Caco-2 (cell line): ENCODE measurements around the gene FGF12. TPM values are rescaled to one million over a fixed set of nuclear protein-coding genes. Genes with fewer than 3 reads are reported as not detected.
A peak's percentile ranks its signal among the peaks of the same experiment; 100 is the strongest.

Experiments
- BruUV-seq: library from RNA; stranded (reverse); fragments of 400-500 nt; replicated peaks from 2 replicates; lab custom pipeline; 2021; lab: Mats Ljungman, UMichigan
- CTCF ChIA-PET: fragments of 300-600 bp; sonication (Branson Sonifier 250); formaldehyde crosslinking; loops from one replicate; lab custom pipeline; 2022; ENCODE audit warnings: antibody characterized with exemption; lab: Charles Lee
- POLR2A ChIA-PET: fragments of 300-600 bp; sonication (Branson Sonifier 250); formaldehyde crosslinking; loops from one replicate; lab custom pipeline; 2022; ENCODE audit warnings: antibody characterized with exemption; lab: Charles Lee
- DNase-seq, 2 experiments: peaks; one replicate each; pipeline versions ENCODE4 v3.0.0 to v3.0.0-alpha.2; 2020 to 2022
- H3K27me3 ChIP-seq: replicated peaks from 2 replicates; pipeline ENCODE4 v1.6.0; 2011; ENCODE audit warnings: low read length; ENCODE audit not compliant: control insufficient read depth, insufficient read depth
- H3K36me3 ChIP-seq: 2 replicates; pipeline ENCODE4 v1.5.1; 2011; ENCODE audit warnings: low read length; ENCODE audit not compliant: control insufficient read depth, insufficient read depth
- H3K4me1 ChIP-seq: fragments of 250-450 bp; sonication (Bioruptor Pico); 2 replicates; pipeline ENCODE4 v1.5.1; 2020; ENCODE audit warnings: mild to moderate bottlenecking
- H3K4me3 ChIP-seq: 2 replicates; pipeline ENCODE4 v1.5.1; 2011; ENCODE audit warnings: low read depth, mild to moderate bottlenecking, control low read depth, low read length
- H3K9me3 ChIP-seq: fragments of 250-450 bp; sonication (Bioruptor Pico); 2 replicates; pipeline ENCODE4 v1.5.1; 2020; ENCODE audit warnings: mild to moderate bottlenecking, moderate library complexity
- H3K27ac Mint-ChIP-seq: one replicate; pipeline ENCODE4 v1.8.0; 2022; ENCODE audit warnings: mixed read lengths; ENCODE audit not compliant: unreplicated experiment
- H3K27me3 Mint-ChIP-seq: one replicate; pipeline ENCODE4 v1.8.0; 2022; ENCODE audit warnings: mixed read lengths; ENCODE audit not compliant: insufficient read depth, unreplicated experiment
- H3K36me3 Mint-ChIP-seq: one replicate; pipeline ENCODE4 v1.8.0; 2022; ENCODE audit warnings: mild to moderate bottlenecking, mixed read lengths; ENCODE audit not compliant: insufficient read depth, unreplicated experiment
- H3K4me1 Mint-ChIP-seq: one replicate; pipeline ENCODE4 v1.8.0; 2022; ENCODE audit warnings: low read depth, mixed read lengths; ENCODE audit not compliant: unreplicated experiment
- H3K4me3 Mint-ChIP-seq: one replicate; pipeline ENCODE4 v1.8.0; 2022; ENCODE audit warnings: mild to moderate bottlenecking, moderate library complexity, mixed read lengths; ENCODE audit not compliant: unreplicated experiment
- H3K9me3 Mint-ChIP-seq: one replicate; pipeline ENCODE4 v1.8.0; 2022; ENCODE audit warnings: mixed read lengths; ENCODE audit not compliant: unreplicated experiment
- intact Hi-C: fragments of 100-400 bp; cut with micrococcal nuclease; formaldehyde crosslinking; loops from one replicate; pipeline ENCODE4 v1.10.0; 2022; ENCODE audit not compliant: unreplicated experiment
- total RNA-seq: library from RNA; stranded (reverse); gene quantifications from 2 replicates; pipeline ENCODE4 v1.2.3, GENCODE V29; 2022
- TF ChIP-seq, protein P1 (sequence below), 2 experiments: fragments of 200-600 bp in 1 of 2; IDR thresholded peaks; 1 replicate in 1 of 2; 2 replicates in 1 of 2; pipeline versions ENCODE4 v1.5.1 to v1.8.0; 2011 to 2022; ENCODE audit warnings: antibody characterized with exemption in 1 of 2, control low read depth in 1 of 2, inconsistent platforms in 1 of 2, low read depth in 1 of 2, low read length in 1 of 2, mild to moderate bottlenecking in 1 of 2, moderate library complexity in 1 of 2; ENCODE audit not compliant: insufficient read depth in 1 of 2, severe bottlenecking in 1 of 2, unreplicated experiment in 1 of 2

The FGF12 gene
- total RNA-seq, 1 experiment from 2014 or later: 0.41 TPM

DNA sequence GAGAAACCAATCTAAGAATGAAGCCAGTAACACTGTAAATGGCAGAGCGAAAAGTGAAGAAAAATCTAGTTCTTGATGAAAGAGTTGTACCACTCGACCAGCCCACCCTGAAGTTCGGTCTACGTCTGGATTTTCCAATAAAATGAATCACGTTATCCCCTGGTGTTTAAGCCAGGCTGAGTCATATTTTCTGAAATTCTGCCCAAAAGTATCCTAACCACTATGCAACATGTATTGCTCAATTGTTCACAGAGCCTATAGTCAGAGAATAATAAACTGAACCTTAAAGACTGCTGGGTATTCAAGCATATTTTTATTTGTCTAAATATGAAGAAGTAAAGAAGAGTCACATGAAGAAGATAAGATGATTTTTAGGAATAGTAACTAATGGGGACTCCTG lies 245.7 kb downstream of the FGF12 start:
- H3K4me3 Mint-ChIP-seq: no peak overlapping the region
- H3K27me3 ChIP-seq: no peaks in the 10 kb centered on the region
- no peak for DNase-seq

DNA sequence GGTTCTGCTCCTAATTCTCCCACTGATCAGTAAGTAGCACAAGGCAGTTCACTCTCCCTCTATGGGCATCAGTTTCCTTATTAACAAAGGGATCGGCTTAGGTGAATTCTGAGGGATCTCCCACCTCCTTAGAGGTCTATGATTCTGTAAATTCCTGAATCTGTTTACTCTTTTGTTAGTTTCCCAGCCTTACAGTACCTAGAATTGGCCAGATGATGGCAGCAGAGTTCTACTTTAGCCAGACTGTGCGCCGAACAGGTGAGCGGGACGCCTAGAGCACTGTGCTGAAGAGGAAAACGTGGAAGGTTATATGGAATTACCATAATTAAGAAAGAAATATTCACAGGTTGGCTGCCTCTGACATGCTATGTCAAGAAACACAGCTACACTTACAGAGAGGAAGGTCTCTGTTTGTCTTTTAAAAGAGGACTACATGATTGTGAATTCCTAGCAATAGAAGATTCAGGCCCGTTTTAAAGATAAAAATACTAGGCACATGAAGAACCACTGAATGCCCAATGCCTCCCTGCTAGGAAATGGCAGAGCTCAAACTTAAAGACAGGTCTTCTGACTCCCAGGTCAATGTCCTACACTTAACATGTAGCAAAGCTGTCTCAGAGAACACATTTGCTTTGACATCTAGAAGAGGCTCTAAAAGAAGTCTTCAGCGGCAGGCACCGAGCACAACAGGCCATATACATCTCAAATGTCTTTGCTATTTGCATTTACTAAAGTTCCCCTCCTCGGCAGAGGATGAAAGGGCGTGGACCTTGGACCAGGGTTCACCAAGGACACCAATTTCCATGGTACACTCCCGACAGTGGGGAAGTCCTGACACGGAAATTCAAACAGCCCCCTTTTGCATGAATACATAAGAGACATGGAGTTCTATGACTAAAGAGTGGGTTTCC lies 259.9 kb downstream of the FGF12 start:
- Histone ChIP-seq H3K4me3 (no peak overlapping the region), H3K27me3 (no peaks in the 10 kb centered on the region), H3K9me3 (no peaks in the 10 kb centered on the region), H3K36me3 (no peaks in the 10 kb centered on the region), H3K4me1 (peaks cover 4% of the 10 kb centered on the region; the same call in 1 of the 2 replicates)
- peak; percentile 51 to 68 for DNase-seq
- Mint-ChIP-seq H3K36me3 (no peaks in the 10 kb centered on the region), H3K27ac (no peak overlapping the region), H3K4me1 (peaks cover 5% of the 10 kb centered on the region), H3K27me3 (peaks cover 18% of the 10 kb centered on the region), H3K4me3 (no peak overlapping the region), H3K9me3 (no peaks in the 10 kb centered on the region)
- ChIA-PET POLR2A (no interaction called here), CTCF (interaction anchor here (0.6 kb wide), 1 partner anchor 332 kb away, joined by 3 read pairs; no protein-coding TSS in a partner anchor)
- intact Hi-C loops: loop anchor here (1.0 kb wide), 3 partner anchors 99 to 336 kb away; no protein-coding TSS in a partner anchor
- TF ChIP-seq, protein P1, sequence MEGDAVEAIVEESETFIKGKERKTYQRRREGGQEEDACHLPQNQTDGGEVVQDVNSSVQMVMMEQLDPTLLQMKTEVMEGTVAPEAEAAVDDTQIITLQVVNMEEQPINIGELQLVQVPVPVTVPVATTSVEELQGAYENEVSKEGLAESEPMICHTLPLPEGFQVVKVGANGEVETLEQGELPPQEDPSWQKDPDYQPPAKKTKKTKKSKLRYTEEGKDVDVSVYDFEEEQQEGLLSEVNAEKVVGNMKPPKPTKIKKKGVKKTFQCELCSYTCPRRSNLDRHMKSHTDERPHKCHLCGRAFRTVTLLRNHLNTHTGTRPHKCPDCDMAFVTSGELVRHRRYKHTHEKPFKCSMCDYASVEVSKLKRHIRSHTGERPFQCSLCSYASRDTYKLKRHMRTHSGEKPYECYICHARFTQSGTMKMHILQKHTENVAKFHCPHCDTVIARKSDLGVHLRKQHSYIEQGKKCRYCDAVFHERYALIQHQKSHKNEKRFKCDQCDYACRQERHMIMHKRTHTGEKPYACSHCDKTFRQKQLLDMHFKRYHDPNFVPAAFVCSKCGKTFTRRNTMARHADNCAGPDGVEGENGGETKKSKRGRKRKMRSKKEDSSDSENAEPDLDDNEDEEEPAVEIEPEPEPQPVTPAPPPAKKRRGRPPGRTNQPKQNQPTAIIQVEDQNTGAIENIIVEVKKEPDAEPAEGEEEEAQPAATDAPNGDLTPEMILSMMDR (IDR thresholded peaks at IDR 0.05; ENCODE audit: insufficient read depth in 1 of 2, low read depth in 1 of 2, low read length in 1 of 2, severe bottlenecking in 1 of 2, unreplicated experiment in 1 of 2): peak; percentile 86 to 90
- BruUV-seq: no TSS peak

More for the DNA sequence above, 245.7 kb downstream of the FGF12 start:
- H3K9me3 Mint-ChIP-seq: no peaks in the 10 kb centered on the region
- no peak overlapping the region for H3K4me3 ChIP-seq
- H3K4me1 ChIP-seq: no peaks in the 10 kb centered on the region
- H3K36me3 Mint-ChIP-seq: no peaks in the 10 kb centered on the region
- H3K4me1 Mint-ChIP-seq: no peaks in the 10 kb centered on the region
- intact Hi-C loops: no loop called here
- no peak overlapping the region for H3K27ac Mint-ChIP-seq
- TF ChIP-seq, protein P1 (IDR thresholded peaks at IDR 0.05; ENCODE audit: insufficient read depth in 1 of 2, low read depth in 1 of 2, low read length in 1 of 2, severe bottlenecking in 1 of 2, unreplicated experiment in 1 of 2): no peak
- H3K36me3 ChIP-seq: no peaks in the 10 kb centered on the region
- H3K27me3 Mint-ChIP-seq: peaks cover 17% of the 10 kb centered on the region
- CTCF ChIA-PET: no interaction called here
- BruUV-seq: no TSS peak
- H3K9me3 ChIP-seq: no peaks in the 10 kb centered on the region; the same call in 1 of the 2 replicates
- POLR2A ChIA-PET: no interaction called here

DNA sequence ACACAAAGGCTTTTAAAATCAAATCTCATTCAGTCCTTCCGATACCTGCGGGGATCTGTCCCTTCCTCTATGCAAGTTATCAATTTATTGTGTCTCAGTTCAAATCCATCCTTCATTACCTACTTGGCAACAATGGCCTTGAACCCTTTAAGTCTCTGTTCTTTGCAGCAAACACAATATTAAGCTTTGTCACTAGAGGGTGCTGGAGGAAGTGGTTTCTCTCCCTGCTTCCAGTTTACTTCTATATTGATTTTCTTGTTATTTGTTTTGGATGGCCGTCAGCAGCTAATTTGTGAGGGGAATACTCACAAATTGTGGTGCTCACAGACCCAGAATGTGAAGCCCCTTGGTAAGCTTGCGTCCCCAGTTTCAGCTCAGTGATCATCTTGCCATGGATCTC lies 278.3 kb downstream of the FGF12 start:
- Mint-ChIP-seq H3K9me3 (no peaks in the 10 kb centered on the region), H3K36me3 (no peaks in the 10 kb centered on the region), H3K4me3 (no peak overlapping the region), H3K4me1 (no peaks in the 10 kb centered on the region), H3K27me3 (peaks cover 12% of the 10 kb centered on the region), H3K27ac (no peak overlapping the region)
- intact Hi-C loops: loop anchor here (10.0 kb wide), 1 partner anchor 214 kb away; no protein-coding TSS in a partner anchor
- H3K9me3 ChIP-seq: no peaks in the 10 kb centered on the region
- ChIA-PET CTCF (interaction anchor here (0.6 kb wide), 1 partner anchor 1215 kb away, joined by 3 read pairs; no protein-coding TSS in a partner anchor), POLR2A (no interaction called here)
- BruUV-seq: no TSS peak
- H3K4me1 ChIP-seq: no peaks in the 10 kb centered on the region
- no peak for DNase-seq
- H3K36me3 ChIP-seq: no peaks in the 10 kb centered on the region
- H3K27me3 ChIP-seq: no peaks in the 10 kb centered on the region; the same call in 1 of the 2 replicates
- TF ChIP-seq, protein P1 (IDR thresholded peaks at IDR 0.05; ENCODE audit: insufficient read depth in 1 of 2, low read depth in 1 of 2, low read length in 1 of 2, severe bottlenecking in 1 of 2, unreplicated experiment in 1 of 2): peak; percentile 26 to 33
- H3K4me3 ChIP-seq: no peak overlapping the region
